RWPE2 (cell line): ENCODE measurements around the gene RHBDL1.

ENCODE experiments used
- ATAC-seq: fragments of 200-7000 bp; cut with Tn5 transposase; 3 replicates; pipeline ENCODE4 v1.9.1; 2021; ENCODE audit warnings: low read depth
- DNase-seq: peaks from one replicate; pipeline ENCODE4 v3.0.0-alpha.2; 2020; ENCODE audit warnings: low spot score
- H3K27ac ChIP-seq: fragments of 450-650 bp; 2 replicates; pipeline ENCODE4 v1.5.1; 2017; ENCODE audit warnings: mild to moderate bottlenecking; ENCODE audit not compliant: poor library complexity, severe bottlenecking
- H3K27me3 ChIP-seq: fragments of 250-450 bp; sonication (Bioruptor Pico); 2 replicates; pipeline ENCODE4 v1.5.1; 2021; ENCODE audit warnings: mild to moderate bottlenecking, moderate library complexity; ENCODE audit not compliant: insufficient read depth, poor library complexity, severe bottlenecking
- H3K36me3 ChIP-seq: fragments of 250-450 bp; sonication (Bioruptor Pico); 2 replicates; pipeline ENCODE4 v1.5.1; 2020; ENCODE audit warnings: low read depth, mild to moderate bottlenecking, moderate library complexity
- H3K4me1 ChIP-seq: fragments of 250-450 bp; sonication (Bioruptor Pico); 2 replicates; pipeline ENCODE4 v1.5.1; 2021; ENCODE audit warnings: mild to moderate bottlenecking, moderate library complexity; ENCODE audit not compliant: insufficient read depth, poor library complexity, severe bottlenecking
- H3K4me3 ChIP-seq: fragments of 250-450 bp; sonication (Bioruptor Pico); 2 replicates; pipeline ENCODE4 v1.5.1; 2021; ENCODE audit warnings: mild to moderate bottlenecking, moderate library complexity; ENCODE audit not compliant: severe bottlenecking
- H3K9me3 ChIP-seq: fragments of 250-450 bp; sonication (Bioruptor Pico); 2 replicates; pipeline ENCODE4 v1.5.1; 2021; ENCODE audit warnings: mild to moderate bottlenecking, moderate library complexity; ENCODE audit not compliant: severe bottlenecking
- CTCF ChIP-seq: fragments of 450-650 bp; IDR thresholded peaks from one replicate; pipeline ENCODE4 v1.5.1; 2017; ENCODE audit warnings: mild to moderate bottlenecking, moderate library complexity; ENCODE audit not compliant: poor library complexity, severe bottlenecking

RHBDL1 gene

GRCh38 chr16:670485-671352, 4.8 kb upstream of the RHBDL1 start:
- H3K4me1 ChIP-seq: no peaks in the 10 kb centered on the region
- H3K9me3 ChIP-seq: no peaks in the 10 kb centered on the region
- ATAC-seq (no peak), DNase-seq (no peak)
- H3K4me3 ChIP-seq: no peak overlapping the region
- H3K27ac ChIP-seq: no peak overlapping the region
- no peak for TF ChIP-seq CTCF
- H3K36me3 ChIP-seq: peaks cover 46% of the 10 kb centered on the region
- no peaks in the 10 kb centered on the region for H3K27me3 ChIP-seq

- H3K4me1 ChIP-seq: peaks cover 3% of the 10 kb centered on the region
- H3K9me3 ChIP-seq: no peaks in the 10 kb centered on the region
- no peak for TF ChIP-seq CTCF
- no peak overlapping the region for H3K27ac ChIP-seq
- ATAC-seq (no peak), DNase-seq (no peak)
- peaks cover 46% of the 10 kb centered on the region for H3K36me3 ChIP-seq
- no peak overlapping the region for H3K4me3 ChIP-seq
- no peaks in the 10 kb centered on the region for H3K27me3 ChIP-seq
Measured at GRCh38 chr16:671353-672131, 3.9 kb upstream of the RHBDL1 start.

GRCh38 chr16:672371-672770, 3.1 kb upstream of the RHBDL1 start:
- Histone ChIP-seq H3K36me3 (peaks cover 46% of the 10 kb centered on the region), H3K4me1 (peaks cover 6% of the 10 kb centered on the region), H3K9me3 (no peaks in the 10 kb centered on the region), H3K4me3 (no peak overlapping the region), H3K27me3 (no peaks in the 10 kb centered on the region), H3K27ac (no peak overlapping the region)
- no peak for TF ChIP-seq CTCF
- no peak for DNase-seq
- no peak for ATAC-seq

GRCh38 chr16:672851-673250, 2.6 kb upstream of the RHBDL1 start:
- Histone ChIP-seq H3K4me1 (peaks cover 6% of the 10 kb centered on the region), H3K27me3 (no peaks in the 10 kb centered on the region), H3K4me3 (no peak overlapping the region), H3K36me3 (peaks cover 46% of the 10 kb centered on the region), H3K9me3 (no peaks in the 10 kb centered on the region), H3K27ac (peak overlapping the region; percentile 12)
- DNase-seq (no peak), ATAC-seq (no peak)
- TF ChIP-seq CTCF: no peak
